Right lung (tissue), 5 donors: Measurements from ENCODE around the gene XAF1. TPM values are rescaled to one million over a fixed set of nuclear protein-coding genes. Genes with fewer than 3 reads are reported as not detected.
"Not testable (repeated sequence)": the region's sequence is repeated elsewhere in the genome, so short reads cannot be mapped to it uniquely, and the experiment has no call there.

Source experiments
- DNase-seq, 2 donors: peaks; one replicate each; pipeline ENCODE4 v3.0.0-alpha.2; 2013
- polyA plus RNA-seq, 5 donors: library from polyadenylated mRNA; unstranded; fragments of 120-200 nt; gene quantifications; one replicate each; pipeline versions ENCODE4 v1.2.1 to v1.2.3, GENCODE V29; 2013; ENCODE audit warnings: inconsistent platforms in 1 of 5, low replicate concordance in 1 of 5; ENCODE audit not compliant: insufficient read length in 5 of 5, insufficient read depth in 1 of 5

XAF1 gene
- polyA plus RNA-seq, 5 donors = 14.1 to 32.5 (median 25.0) TPM

DNA sequence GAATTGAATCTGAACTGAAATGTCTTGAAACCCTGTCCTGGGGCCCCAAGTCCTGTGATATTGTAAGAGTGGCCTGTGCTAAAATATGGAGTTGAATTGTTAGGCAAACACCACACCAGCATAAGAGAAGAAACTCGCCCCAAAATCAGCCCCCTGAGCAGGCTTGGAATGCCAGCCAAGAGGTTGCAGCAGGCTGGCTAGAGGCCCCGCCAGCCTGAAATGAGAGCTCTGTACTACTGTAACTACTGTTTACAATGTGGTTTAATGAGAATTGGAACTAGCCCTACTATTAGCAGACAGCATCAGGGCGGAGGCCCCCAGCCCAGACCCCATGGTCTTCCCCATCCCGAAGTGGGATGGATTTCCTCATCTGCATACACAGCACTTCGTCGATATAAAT lies 43.9 kb downstream of the XAF1 start:
- no peak for DNase-seq

DNA sequence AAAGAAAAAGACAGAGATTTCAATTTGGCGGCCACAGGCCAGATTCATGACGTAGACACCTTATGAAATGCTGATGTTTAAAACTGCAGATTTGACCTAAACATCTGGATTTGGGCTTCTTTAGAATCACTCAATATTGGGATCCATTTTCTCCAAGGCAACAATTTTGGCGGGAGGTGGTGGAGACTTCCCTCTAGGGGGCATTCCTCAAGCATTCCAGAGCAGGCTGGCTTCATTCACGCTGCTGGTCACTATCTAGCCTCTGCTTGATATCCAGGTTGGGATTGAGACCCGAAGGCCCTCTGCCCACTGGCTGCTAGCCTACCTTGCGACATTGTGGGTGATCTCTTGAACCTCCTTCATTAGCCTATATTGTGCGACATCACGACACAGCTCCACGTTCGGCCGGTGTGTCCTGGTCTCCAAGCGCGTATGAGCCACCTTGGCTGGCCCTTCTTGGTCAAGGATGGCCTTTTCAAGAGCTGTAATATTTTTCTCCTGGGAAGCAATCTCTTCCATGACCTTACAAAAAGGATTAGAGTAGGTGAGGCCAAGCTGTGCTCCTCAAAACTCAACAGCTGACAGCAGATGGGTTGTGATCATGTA lies 44.7 kb downstream of the XAF1 start:
- no peak for DNase-seq

DNA sequence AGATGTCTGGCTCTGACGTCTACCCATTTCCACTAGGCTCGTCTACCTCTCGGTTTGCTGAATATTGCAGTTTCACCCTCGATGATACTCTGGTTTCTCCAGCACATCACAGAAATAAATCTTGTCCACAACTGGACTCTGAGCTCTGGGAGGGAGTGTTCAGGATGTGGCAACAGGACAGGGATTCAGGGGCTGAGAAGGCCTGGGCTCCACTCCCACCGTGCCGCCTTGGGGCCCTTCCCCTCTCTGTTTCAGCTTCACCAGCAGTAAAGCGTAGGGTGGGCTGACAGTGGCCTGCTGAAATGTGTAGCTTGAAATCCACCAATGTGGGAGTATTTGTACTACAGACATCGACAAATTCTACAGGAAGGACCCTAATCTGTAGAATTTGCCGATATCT lies 55.7 kb downstream of the XAF1 start:
- no peak for DNase-seq

DNA sequence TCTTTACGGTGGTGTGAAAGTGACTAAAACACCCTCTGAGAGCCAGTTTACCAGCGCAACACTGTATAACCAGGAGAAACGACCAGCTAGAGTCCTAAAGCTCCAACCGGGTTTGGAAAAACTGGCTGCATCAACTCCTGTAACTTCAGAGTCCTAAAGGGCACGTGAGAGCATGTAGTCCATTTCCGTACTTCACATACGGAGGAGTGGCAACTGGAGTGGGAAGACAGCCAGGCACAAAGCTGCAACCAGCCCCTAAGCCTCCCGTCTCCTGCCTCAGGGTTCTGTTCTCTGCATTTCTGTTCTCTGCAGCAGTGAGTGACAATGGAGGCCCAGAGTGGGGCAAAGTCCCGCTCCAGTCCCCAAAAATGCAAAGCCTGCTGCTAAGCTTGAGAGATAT lies 56.4 kb downstream of the XAF1 start:
- DNase-seq = no peak

DNA sequence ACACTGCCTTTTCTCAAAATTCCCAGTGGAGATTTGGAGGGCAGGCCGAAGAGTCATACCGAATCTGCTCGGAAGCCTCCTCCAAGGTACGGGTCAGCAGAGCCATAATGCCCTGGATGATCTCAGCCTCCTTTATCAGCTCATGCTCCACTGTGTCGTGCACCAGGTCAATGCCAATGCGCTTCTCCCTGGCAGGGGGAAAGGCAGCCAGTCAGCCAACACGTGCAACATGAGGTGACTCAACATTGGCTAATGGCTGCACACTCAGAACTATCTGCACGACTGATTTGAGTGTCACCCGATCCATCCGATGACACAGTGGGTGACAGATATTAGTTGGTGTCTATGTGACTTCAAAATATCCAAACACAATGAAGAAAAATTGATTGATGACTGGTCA lies 59.9 kb downstream of the XAF1 start:
- no peak for DNase-seq

DNA sequence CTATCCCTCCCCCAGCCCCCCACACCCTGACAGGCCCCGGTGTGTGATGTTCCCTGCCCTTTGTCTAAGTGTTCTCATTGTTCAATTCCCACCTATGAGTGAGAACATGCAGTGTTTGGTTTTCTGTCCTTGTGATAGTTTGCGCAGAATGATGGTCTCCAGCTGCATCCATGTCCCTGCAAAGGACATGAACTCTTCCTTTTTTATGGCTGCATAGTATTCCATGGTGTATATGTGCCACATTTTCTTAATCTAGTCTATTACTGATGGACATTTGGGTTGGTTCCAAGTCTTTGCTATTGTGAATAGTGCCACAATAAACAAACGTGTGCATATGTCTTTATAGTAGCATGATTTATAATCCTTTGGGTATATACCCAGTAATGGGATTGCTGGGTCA lies 60.5 kb downstream of the XAF1 start:
- not testable (repeated sequence) for DNase-seq

DNA sequence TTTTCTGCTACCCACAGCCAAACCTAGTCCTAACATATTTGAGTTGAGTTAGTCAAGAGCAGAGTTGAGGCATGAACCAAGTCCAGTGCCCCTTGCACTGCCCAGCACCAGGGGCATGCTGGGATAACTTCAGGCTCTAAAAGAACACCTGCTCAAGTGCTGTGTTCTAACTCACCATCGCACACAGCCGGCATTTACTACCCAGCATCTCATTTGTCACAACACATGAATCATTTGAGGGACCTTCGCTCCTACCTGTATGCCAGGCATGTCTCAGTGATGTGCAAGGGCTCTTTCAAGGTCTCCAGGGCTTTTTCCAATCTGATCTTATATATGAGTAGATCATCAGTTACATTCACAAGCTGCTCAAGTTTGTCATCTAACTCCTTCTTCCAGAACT lies 63.1 kb downstream of the XAF1 start:
- DNase-seq = no peak

DNA sequence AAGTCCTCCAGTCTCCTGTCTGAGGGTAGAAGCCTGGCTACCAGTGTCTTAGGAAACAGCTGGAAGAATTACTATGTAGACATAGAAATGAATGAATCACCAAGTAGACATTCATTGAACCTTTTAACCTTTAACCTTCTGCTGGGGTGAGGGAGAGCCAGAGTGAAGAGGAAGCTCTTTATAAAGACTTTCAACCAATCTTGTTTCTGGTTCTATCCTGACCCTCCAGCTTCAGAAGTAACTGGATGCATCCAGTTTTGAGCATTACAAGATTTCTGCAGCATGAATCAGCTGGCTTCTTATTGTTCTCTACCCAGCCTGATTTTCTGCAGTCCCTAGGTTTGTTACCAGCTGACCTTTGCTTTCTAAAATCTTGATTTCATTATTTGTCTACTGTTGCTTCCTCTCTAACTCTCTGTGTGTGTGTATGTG lies 67.2 kb downstream of the XAF1 start:
- DNase-seq = no peak

Other genes with a start within 250 kb of the XAF1 start
- 1 to 10 TPM; 3.4 to 5.4 (median 4.4) TPM for gene PITPNM3, start 199.5 kb upstream of the XAF1 start, polyA plus RNA-seq
- 10 to 100 TPM; 25.1 to 45.0 (median 38.4) TPM for gene KIAA0753, start 115.3 kb upstream of the XAF1 start, polyA plus RNA-seq
- gene TXNDC17, start 115.0 kb upstream of the XAF1 start, polyA plus RNA-seq = 100 to 1,000 TPM in 1 of 5 donors, 10 to 100 TPM in 4; 78.6 to 111 (median 86.5) TPM
- 10 to 100 TPM; 27.1 to 30.2 (median 28.7) TPM for gene MED31, start 104.4 kb upstream of the XAF1 start, polyA plus RNA-seq
- 1 to 10 TPM; 5.3 to 6.7 (median 6.5) TPM for gene C17orf100, start 104.3 kb upstream of the XAF1 start, polyA plus RNA-seq
- 1 to 10 TPM in 1 of 5 donors, under 1 TPM in 4; 0.20 to 1.1 (median 0.41) TPM for gene SLC13A5, start 42.7 kb upstream of the XAF1 start, polyA plus RNA-seq
- under 1 TPM; 0.29 to 0.87 (median 0.46) TPM for gene FBXO39, start 20.2 kb downstream of the XAF1 start, polyA plus RNA-seq
- 10 to 100 TPM in 2 of 5 donors, 1 to 10 TPM in 3; 2.7 to 11.3 (median 9.4) TPM for gene TEKT1, start 75.7 kb downstream of the XAF1 start, polyA plus RNA-seq
- gene ALOX12, start 240.0 kb downstream of the XAF1 start, polyA plus RNA-seq = 1 to 10 TPM; 2.4 to 4.3 (median 3.9) TPM